Adrenal gland (tissue), 12 donors: Measurements from ENCODE around the gene HOXD11. TPM values are rescaled to one million over a fixed set of nuclear protein-coding genes. Genes with fewer than 3 reads are reported as not detected.

Experiments
- DNase-seq, 7 donors: peaks; one replicate each; pipeline ENCODE4 v3.0.0-alpha.2; 2019 to 2020
- H3K27ac ChIP-seq, 5 donors: fragments of 200-600 bp; sonication (generic) in 4 of 5; 1 replicate in 3 of 5; 2 replicates in 2 of 5; pipeline versions ENCODE4 v1.5.1 to v1.8.0; 2016 to 2020; ENCODE audit warnings: mild to moderate bottlenecking in 1 of 5
- H3K27me3 ChIP-seq: fragments of 200-600 bp; 2 replicates; pipeline ENCODE4 v1.8.0; 2021
- H3K36me3 ChIP-seq, 2 donors: fragments of 200-600 bp; replicated peaks in 1 of 2; 1 replicate in 1 of 2; 2 replicates in 1 of 2; pipeline versions ENCODE4 v1.5.1 to v1.8.0; 2018 to 2022
- H3K4me1 ChIP-seq, 2 donors: fragments of 200-600 bp; replicated peaks in 1 of 2; 1 replicate in 1 of 2; 2 replicates in 1 of 2; pipeline versions ENCODE4 v1.5.1 to v1.8.0; 2018 to 2021
- H3K4me3 ChIP-seq, 4 donors: fragments of 200-600 bp; sonication (generic) in 3 of 4; one replicate each; pipeline ENCODE4 v1.5.1; 2016 to 2018
- H3K9me3 ChIP-seq, 3 donors: fragments of 200-600 bp; sonication (generic) in 1 of 3; replicated peaks in 1 of 3; 1 replicate in 2 of 3; 2 replicates in 1 of 3; pipeline versions ENCODE4 v1.5.1 to v1.8.0; 2016 to 2021
- POLR2A ChIP-seq, 2 donors: fragments of 450-650 bp; IDR thresholded peaks; one replicate each; pipeline ENCODE4 v1.6.1; 2017; ENCODE audit warnings: antibody characterized with exemption in 2 of 2, mild to moderate bottlenecking in 2 of 2, moderate library complexity in 1 of 2
- WGBS, 4 donors: extraction: QIAGEN DNeasy Blood & Tissue Kit in 2 of 4; methylation state at CpG; one replicate each; pipeline versions ENCODE4 v1.1.5 to v1.1.7; 2013 to 2017; 5-methylcytosine and 5-hydroxymethylcytosine counted together
- intact Hi-C, 2 donors: fragments of 100-400 bp; cut with DNase I; formaldehyde crosslinking; loops; one replicate each; pipeline versions ENCODE4 v1.14.1 to v1.15.0; 2022 to 2023
- polyA plus RNA-seq, 3 donors: library from polyadenylated mRNA; stranded (reverse); fragments of 200-250 nt in 2 of 3; fragments of 350-450 nt in 1 of 3; fragmentation: Illumina TruSeq in 1 of 3; extraction: RNeasy Lipid Tissue Mini Kit (QIAGEN cat#74804) in 1 of 3; gene quantifications; one replicate each; pipeline ENCODE4 v1.2.3, GENCODE V29; 2013 to 2014
- total RNA-seq, 9 donors: library from RNA; depleted of rRNA in 4 of 9; stranded (reverse); fragments of >200 nt in 4 of 9; fragments of 120-200 nt in 1 of 9; fragmentation: NEBNext Ultra II Directional in 1 of 9; extraction: Animal tissue kit (Norgen Biotek cat#: 25700) in 1 of 9; gene quantifications; one replicate each; pipeline versions ENCODE4 v1.1.0 to v1.2.4, GENCODE V29; 2013 to 2023
- TF ChIP-seq, protein P1 (sequence below), 6 experiments: fragments of 450-650 bp in 4 of 6; fragments of 200-600 bp in 2 of 6; sonication (generic) in 1 of 6; IDR thresholded peaks; 1 replicate in 5 of 6; 2 replicates in 1 of 6; pipeline versions ENCODE4 v1.5.1 to v1.8.0; 2016 to 2021; ENCODE audit warnings: antibody characterized with exemption in 6 of 6, mild to moderate bottlenecking in 2 of 6, moderate library complexity in 1 of 6
- donor health status: healthy with polysubstance abuse.
- donor health status: Bipolar disorder and iron deficiency.
- donor health status: DM: yes; HTN: yes; CAD: no.
- donor health status: DM: no; HTN: no; CAD: no.
- donor health status: DM: no; HTN: no; CAD: no.
- donor health status: DM: yes; HTN: yes; CAD: no.

HOXD11 gene
- total and polyA plus RNA-seq, 12 donors = not detected

DNA sequence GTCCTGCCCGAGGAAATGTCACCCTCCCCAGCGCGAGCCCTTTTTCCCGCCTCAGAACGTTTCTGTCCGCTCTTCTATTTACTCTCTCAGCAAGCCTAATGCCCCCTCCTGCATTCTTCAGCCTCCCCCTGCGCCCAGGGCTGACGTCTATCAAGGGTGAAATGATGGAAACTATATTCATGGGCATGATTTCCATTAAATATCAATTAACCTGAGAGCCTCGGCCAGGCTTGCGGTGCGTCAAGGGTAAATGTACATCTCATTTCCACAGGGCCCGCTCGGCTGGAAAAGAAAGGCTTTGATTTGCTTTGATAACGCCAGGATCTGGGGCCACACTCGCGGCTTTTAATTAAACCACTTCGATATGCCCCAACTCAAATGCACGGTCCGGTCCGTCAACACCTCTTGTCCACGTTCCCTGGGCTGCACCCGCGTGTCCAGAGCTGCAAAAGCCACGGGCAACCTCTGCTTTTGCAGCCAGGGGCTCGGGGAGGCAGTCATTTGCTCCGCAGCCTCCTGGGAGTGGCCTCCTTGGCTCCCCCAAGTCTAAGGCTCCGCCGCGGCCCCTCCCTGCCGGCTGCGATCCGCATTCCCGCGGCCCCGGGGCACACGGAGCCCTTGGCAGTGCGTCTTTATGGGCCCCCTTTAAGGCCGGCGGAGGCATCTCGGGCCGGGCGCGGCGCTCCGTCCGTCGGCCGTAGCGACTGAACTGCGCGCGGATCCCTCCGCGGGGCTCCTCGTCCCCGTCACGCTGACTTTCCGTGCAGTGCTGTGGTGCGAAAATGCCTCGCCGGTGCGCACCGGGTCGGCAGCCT is 22.1 kb downstream of the HOXD11 start, which contains the start of gene HOXD8:
HOXD8 (plus strand) TSS at position 724 of the 815 bp plus-strand sequence. CDS start 662 bp downstream, outside the sequence.
- Histone ChIP-seq H3K36me3 (peaks cover 0 to 2% of the 10 kb centered on the region in 2 donors), H3K27me3 (no peaks in the 10 kb centered on the region), H3K4me3 (peak within 1 kb of the TSS in 2 of 4 donors; percentile 42 to 78), H3K4me1 (peaks cover 4 to 24% of the 10 kb centered on the region in 2 donors), H3K9me3 (no peaks in the 10 kb centered on the region), H3K27ac (peak within 1 kb of the TSS; percentile 66 to 99 (median 89))
- TF ChIP-seq, protein P1, sequence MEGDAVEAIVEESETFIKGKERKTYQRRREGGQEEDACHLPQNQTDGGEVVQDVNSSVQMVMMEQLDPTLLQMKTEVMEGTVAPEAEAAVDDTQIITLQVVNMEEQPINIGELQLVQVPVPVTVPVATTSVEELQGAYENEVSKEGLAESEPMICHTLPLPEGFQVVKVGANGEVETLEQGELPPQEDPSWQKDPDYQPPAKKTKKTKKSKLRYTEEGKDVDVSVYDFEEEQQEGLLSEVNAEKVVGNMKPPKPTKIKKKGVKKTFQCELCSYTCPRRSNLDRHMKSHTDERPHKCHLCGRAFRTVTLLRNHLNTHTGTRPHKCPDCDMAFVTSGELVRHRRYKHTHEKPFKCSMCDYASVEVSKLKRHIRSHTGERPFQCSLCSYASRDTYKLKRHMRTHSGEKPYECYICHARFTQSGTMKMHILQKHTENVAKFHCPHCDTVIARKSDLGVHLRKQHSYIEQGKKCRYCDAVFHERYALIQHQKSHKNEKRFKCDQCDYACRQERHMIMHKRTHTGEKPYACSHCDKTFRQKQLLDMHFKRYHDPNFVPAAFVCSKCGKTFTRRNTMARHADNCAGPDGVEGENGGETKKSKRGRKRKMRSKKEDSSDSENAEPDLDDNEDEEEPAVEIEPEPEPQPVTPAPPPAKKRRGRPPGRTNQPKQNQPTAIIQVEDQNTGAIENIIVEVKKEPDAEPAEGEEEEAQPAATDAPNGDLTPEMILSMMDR (IDR thresholded peaks at IDR 0.05) = peak in 2 of 6 experiments; percentile 19 to 25
- TF ChIP-seq POLR2A (IDR thresholded peaks at IDR 0.05) = peak; percentile 1 to 22
- intact Hi-C loops = loop anchor here (5.0 to 10.0 kb wide), 6 partner anchors 328 to 1023 kb away; no protein-coding TSS in a partner anchor
- WGBS, 4 donors = 3 to 14% (median 6%) methylated on average over 20 to 64 of the region's 64 CpGs
- DNase-seq = peak; percentile 67 to 87 (median 80)

DNA sequence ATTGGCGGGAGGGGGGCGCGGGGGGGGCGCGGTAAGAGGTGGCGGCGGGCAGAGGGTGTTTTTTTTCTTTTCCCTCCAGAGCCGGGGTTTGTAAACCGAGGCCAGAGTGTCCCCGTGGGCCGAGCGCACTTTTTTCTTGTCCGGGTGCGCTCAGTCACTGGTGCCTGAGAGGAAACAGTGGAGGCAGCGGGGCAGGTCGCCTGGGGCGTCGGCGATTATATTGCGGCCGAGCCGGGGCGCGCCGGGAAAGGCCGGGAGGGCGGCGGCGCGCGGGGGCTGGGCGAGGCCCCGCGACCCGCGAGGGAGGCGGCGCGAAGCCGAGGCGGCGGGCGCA is 22.7 kb downstream of the HOXD11 start:
- peaks cover 7 to 29% of the 10 kb centered on the region in 2 donors for H3K4me1 ChIP-seq
- peaks cover 0 to 2% of the 10 kb centered on the region in 2 donors for H3K36me3 ChIP-seq
- no peaks in the 10 kb centered on the region for H3K9me3 ChIP-seq
- peak overlapping the region in 2 of 4 donors; percentile 42 to 78 for H3K4me3 ChIP-seq
- peak overlapping the region; percentile 28 to 99 (median 89) for H3K27ac ChIP-seq
- TF ChIP-seq, protein P1 (IDR thresholded peaks at IDR 0.05) = no peak
- no peak for TF ChIP-seq POLR2A (IDR thresholded peaks at IDR 0.05)
- 0 to 1% (median 0%) methylated on average over 22 to 43 of the region's 43 CpGs; no CpG with 5 or more reads in 1 of the 4 donors for WGBS, 4 donors
- no peaks in the 10 kb centered on the region for H3K27me3 ChIP-seq
- DNase-seq = peak in 5 of 7 donors; percentile 54 to 66 (median 60)
- intact Hi-C loops = loop anchor here (5.0 to 10.0 kb wide), 6 partner anchors 328 to 1023 kb away; no protein-coding TSS in a partner anchor

DNA sequence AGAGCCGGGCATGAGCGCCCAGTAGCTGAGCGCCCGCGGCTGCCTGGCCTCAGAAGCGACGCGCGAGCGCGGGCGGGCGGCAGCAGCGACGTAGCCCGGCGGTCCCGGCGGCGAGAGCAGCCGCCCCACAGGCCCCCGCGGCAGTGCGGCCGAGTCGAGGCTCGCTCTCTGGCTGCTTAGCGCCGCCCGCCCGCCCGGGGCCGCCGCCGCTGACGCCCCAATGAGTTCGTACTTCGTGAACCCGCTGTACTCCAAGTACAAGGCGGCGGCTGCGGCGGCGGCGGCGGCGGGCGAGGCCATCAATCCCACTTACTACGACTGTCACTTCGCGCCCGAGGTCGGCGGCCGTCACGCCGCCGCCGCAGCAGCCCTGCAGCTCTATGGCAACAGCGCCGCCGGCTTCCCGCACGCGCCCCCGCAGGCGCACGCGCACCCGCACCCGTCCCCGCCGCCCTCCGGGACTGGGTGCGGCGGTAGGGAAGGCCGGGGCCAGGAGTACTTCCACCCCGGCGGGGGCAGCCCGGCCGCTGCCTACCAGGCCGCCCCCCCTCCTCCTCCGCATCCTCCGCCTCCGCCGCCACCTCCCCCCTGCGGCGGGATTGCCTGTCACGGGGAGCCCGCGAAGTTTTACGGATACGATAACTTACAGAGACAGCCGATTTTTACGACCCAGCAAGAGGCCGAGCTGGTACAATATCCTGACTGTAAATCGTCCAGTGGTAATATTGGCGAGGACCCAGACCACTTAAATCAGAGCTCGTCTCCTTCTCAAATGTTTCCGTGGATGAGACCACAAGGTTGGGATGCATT is 23.3 kb downstream of the HOXD11 start:
- Histone ChIP-seq H3K36me3 (peaks cover 0 to 2% of the 10 kb centered on the region in 2 donors), H3K27me3 (no peaks in the 10 kb centered on the region), H3K27ac (peak overlapping the region; percentile 66 to 99 (median 89)), H3K9me3 (no peaks in the 10 kb centered on the region), H3K4me1 (peaks cover 12 to 35% of the 10 kb centered on the region in 2 donors), H3K4me3 (peak overlapping the region in 2 of 4 donors; percentile 42 to 78)
- TF ChIP-seq, protein P1 (IDR thresholded peaks at IDR 0.05) = peak in 2 of 6 experiments; percentile 3 to 16
- TF ChIP-seq POLR2A (IDR thresholded peaks at IDR 0.05) = peak; percentile 64 to 69
- peak; percentile 68 to 88 (median 76) for DNase-seq
- 0 to 1% (median 1%) methylated on average over 30 to 100 of the region's 100 CpGs for WGBS, 4 donors
- intact Hi-C loops = no loop called here
